Islet precursor cell (in vitro differentiated cells): ENCODE measurements around the gene CALN1.
A peak's percentile ranks its signal among the peaks of the same experiment; 100 is the strongest.
"Not testable (repeated sequence)": the region's sequence is repeated elsewhere in the genome, so short reads cannot be mapped to it uniquely, and the experiment has no call there.

ENCODE experiments used
- DNase-seq: peaks from one replicate; pipeline ENCODE4 v3.0.0-alpha.2; 2018

Gene CALN1

GRCh38 chr7:72080865-72081510, 331.1 kb downstream of the CALN1 start:
- DNase-seq: no peak

DNA sequence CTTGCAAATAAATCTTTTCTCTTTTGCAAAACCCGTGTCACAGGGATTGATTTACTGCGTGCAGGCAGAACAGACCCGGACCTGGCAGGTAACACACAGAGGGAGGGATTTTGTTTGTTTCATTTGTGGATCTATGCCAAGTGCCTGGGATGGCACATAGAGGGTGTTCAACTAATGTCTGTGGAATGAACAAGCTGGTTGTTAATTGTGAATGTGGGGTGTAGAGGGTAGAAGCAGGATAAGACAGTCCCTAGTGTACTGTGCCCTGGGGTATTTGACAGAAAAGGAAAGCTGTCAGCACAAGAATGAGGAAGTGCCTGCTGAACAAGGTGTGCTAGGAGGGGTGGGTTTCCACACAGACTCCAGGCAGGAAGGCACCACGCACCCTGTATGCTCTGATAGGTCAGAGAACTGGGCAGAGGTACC, 331.8 kb downstream of the CALN1 start:
- DNase-seq: peak; percentile 62

- no peak for DNase-seq
Observed at GRCh38 chr7:72078856-72079255, 333.3 kb downstream of the CALN1 start.

- no peak for DNase-seq
Observed at GRCh38 chr7:72078301-72078700, 333.8 kb downstream of the CALN1 start.

GRCh38 chr7:72077786-72078185, 334.4 kb downstream of the CALN1 start:
- DNase-seq: no peak

DNA sequence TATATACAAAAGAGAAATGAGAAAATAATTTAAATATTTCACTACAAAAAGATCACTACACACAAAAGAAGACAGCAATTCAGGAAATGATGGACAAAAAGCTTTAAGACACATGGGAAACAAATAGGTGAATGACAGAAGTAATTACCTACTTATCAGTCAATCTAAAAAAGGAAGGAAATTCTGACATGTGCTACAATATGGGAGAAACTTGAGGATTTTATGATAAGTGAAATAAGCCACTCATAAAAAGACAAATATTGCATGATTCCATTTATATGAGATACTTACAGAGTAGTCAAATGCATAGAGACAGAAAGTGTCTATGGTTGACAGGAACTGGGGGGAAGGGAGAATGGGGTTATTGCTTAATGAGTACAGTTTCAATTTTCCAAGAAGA, 339.2 kb downstream of the CALN1 start:
- no peak for DNase-seq

GRCh38 chr7:72069263-72069662, 342.9 kb downstream of the CALN1 start:
- DNase-seq: no peak

- not testable (repeated sequence) for DNase-seq
Observed at GRCh38 chr7:72065764-72066163, 346.4 kb downstream of the CALN1 start.

DNA sequence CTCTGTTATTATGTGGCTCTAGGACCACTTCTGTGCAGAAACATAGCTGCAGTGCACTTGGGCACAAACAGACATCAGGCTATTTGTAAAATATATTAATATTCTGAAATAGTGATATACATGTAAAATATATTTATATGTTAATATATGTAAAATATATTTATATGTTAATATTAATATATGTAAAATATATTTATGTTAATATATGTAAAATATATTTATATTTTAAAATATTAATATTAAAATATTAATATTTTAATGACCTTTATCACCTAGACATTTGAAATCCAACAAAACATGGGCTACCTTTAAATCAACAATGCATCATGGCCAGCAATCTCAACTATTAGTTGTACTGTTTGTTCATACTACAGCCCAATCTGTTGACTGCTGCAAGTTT, 347.2 kb downstream of the CALN1 start:
- DNase-seq: no peak

DNA sequence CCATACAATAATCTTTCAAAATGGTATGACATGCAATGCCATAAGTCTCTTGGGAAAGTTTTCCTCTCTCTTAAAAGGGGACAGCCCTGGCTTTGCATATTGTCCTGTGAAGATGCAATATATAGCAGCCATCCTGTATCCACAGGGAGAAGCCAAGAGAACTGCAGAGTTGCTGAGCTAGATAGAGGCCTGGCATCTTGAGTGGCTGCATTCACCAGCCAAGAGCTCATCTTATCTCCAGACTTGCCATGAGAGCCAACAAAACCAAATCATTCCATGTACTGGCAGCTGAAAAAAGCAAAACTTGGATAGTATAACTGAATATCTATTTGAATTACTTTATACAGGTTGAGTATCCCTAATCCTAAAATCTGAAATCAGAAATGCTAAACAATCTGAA, 348.8 kb downstream of the CALN1 start:
- no peak for DNase-seq

DNA sequence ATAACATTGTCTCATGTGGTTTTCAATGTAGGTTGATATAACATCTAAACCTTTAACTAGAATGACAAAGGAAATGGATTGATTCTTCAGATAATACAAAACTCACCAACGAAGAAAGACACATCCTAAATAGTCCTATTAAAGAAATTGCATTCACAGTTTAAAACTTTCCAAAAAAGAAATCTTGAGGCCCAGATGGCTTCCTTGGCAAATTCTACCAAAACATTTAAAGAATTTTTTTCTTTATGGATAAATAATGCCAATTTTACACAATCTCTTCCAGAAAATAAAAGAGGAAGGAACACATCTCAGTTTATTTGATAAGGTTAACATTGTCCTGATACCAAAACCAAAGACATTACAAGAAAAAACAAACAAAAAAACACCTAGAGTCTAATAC, 349.5 kb downstream of the CALN1 start:
- DNase-seq: no peak

DNA sequence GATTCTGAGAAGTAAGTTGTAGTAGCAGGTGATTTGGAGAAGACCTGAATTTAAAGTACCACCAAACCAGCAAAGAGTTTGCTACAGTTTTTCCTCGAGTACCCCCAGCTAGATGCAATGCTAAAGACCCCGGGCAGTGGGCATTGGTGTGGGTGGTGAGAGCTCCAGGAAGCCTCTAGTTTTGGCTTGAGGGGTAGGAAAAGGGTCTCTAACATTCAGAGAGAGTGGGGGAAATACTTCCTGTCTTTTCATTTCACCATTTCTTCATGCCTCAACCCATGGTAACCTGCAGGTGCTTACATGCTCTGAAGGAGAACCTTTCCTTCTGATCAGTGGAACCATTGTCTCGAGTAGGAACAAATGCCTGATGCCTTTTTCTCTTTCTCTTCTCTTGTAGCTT, 352.2 kb downstream of the CALN1 start:
- no peak for DNase-seq

DNA sequence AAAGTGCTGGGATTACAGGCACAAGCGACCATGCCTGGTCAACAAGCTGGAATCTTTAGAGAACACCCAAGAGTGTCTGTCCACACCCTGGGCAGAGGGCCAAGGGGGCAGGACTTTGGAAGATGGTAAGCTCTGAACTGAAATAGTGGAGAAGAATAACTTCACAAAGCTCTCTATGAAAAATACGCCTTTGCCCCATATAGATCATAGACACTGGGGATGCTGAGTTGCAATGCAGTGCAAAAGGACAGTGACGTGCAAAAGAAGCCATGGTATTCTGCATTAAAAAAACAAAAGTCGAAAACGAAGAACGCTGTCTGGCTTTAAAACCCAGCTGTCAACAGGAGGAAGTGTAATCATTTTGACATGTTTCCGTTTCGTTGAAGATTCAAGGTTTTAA, 353.6 kb downstream of the CALN1 start:
- DNase-seq: no peak

GRCh38 chr7:72057796-72058195, 354.3 kb downstream of the CALN1 start:
- no peak for DNase-seq

DNA sequence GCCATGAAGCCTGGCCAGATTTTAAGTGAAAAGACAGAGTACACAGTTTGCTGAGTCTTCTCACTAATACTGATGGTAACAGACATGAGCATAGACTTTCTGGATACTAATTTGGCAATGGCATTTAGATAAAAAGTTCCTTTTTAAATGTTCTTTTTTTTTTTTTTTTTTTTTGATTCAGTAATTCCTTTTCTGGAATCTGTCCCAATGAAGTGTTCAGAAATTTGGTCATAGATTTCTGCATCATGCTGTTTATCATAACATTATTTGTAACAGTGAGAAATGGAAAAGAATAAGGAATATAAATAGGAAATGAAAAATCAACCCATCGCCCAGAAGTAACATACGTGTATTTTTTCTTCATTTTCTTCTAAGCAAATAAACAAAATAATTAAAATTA, 354.9 kb downstream of the CALN1 start:
- DNase-seq: no peak

- DNase-seq: no peak
Observed at GRCh38 chr7:72055426-72055825, 356.7 kb downstream of the CALN1 start.

- no peak for DNase-seq
Observed at GRCh38 chr7:72053292-72053691, 358.8 kb downstream of the CALN1 start.

- no peak for DNase-seq
Observed at GRCh38 chr7:72048420-72048819, 363.7 kb downstream of the CALN1 start.

- DNase-seq: no peak
Observed at GRCh38 chr7:72042855-72043254, 369.3 kb downstream of the CALN1 start.

- DNase-seq: no peak
Observed at GRCh38 chr7:72040641-72041040, 371.5 kb downstream of the CALN1 start.

DNA sequence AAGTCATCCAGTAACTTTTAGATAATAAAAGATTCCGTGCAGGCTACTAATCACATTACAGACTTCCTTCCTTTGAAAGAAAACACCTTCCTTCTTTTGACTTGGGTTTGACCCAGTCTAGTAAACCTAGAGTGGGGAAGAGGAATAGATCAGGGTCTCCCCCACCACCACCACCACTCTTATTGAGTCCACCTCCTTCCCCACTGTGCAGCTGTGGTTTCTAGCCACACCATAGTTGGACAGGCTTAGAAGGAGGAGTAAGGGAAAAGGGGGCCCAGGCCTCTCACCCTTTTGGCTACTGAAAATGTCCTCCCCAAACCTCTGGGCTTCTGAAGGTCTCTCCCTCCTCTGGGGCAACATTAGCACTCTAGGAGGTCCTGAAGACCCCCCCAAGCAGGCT, 372.7 kb downstream of the CALN1 start:
- DNase-seq: no peak

DNA sequence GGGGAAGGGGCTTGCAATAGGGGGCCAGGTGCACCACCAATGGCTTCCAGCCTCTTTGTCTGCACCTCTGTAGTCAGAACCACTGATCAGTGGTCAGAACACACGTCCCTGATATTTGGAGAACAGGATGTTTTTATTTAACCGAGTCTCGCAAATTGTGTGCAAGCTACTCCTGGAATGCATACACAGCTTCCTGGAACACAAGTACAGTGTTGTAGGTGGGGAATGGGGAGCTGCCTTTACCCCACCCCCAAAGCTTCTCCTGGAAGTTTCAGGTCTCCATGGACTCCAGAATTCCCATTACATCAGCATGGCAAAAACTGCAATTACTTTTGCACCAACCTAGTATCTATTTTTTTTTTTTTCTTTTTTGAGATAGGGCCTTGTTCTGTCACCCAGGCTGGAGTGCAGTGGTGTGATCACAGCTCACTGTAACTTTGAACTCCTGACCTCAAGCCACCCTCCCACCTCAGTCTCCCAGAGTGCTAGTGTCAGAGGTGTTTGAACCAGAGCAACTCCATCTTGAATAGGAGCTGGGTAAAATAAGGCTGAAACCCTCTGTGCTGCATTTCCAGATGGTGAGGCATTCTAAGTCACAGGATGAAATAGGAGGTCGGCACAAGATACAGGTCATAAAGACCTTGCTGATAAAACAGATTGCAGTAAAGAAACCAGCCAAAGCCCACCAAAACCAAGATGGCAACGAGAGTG, 374.0 kb downstream of the CALN1 start:
- no peak for DNase-seq

DNA sequence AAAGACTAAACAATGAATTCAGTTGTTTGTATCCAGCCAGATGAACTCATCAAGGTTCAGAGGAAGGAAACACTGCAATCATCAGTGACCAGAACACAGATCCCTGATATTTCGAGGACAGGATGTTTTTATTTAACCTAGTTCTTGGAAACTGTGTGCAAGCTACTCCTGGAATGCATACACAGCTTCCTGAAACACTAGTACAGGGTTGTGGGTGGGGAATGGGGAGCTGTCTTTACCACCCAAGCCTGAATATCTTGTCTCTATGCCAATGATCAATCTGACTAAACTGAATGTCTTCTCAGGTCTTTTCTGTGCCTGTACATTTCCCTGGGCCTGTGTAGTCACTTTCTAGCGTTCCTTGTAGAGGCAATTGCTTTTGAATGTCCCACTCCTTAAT, 374.6 kb downstream of the CALN1 start:
- DNase-seq: no peak

- DNase-seq: no peak
Observed at GRCh38 chr7:72035266-72035665, 376.9 kb downstream of the CALN1 start.

GRCh38 chr7:72032934-72033333, 379.2 kb downstream of the CALN1 start:
- DNase-seq: no peak
